GM21381 (cell line): ENCODE data around the gene LDLRAD3.

Experiments
- ATAC-seq: cut with Tn5 transposase; IDR thresholded peaks from one replicate; pipeline ENCODE4 v1.9.1; 2021; ENCODE audit warnings: mild to moderate bottlenecking, moderate library complexity; ENCODE audit not compliant: unreplicated experiment

Gene LDLRAD3

GRCh38 chr11:35953081-35953760, 9.4 kb downstream of the LDLRAD3 start:
- no peak for ATAC-seq

GRCh38 chr11:35954205-35954604, 10.3 kb downstream of the LDLRAD3 start:
- ATAC-seq, result no peak

- no peak for ATAC-seq
Measured at GRCh38 chr11:35955636-35956035, 11.8 kb downstream of the LDLRAD3 start.

GRCh38 chr11:35962369-35963138, 18.7 kb downstream of the LDLRAD3 start:
- ATAC-seq, result no peak

GRCh38 chr11:35963911-35964310, 20.0 kb downstream of the LDLRAD3 start:
- no peak for ATAC-seq

GRCh38 chr11:35964841-35965240, 21.0 kb downstream of the LDLRAD3 start:
- ATAC-seq, result no peak

GRCh38 chr11:35967042-35967441, 23.2 kb downstream of the LDLRAD3 start:
- no peak for ATAC-seq

GRCh38 chr11:35968386-35969088, 24.7 kb downstream of the LDLRAD3 start:
- no peak for ATAC-seq

- ATAC-seq, result no peak
Measured at GRCh38 chr11:35969089-35970042, 25.5 kb downstream of the LDLRAD3 start.

GRCh38 chr11:35970445-35970844, 26.6 kb downstream of the LDLRAD3 start:
- ATAC-seq, result no peak

GRCh38 chr11:35971841-35972422, 28.1 kb downstream of the LDLRAD3 start:
- ATAC-seq, result no peak

- no peak for ATAC-seq
Measured at GRCh38 chr11:35974882-35975589, 31.2 kb downstream of the LDLRAD3 start.

GRCh38 chr11:35976434-35976833, 32.6 kb downstream of the LDLRAD3 start:
- ATAC-seq, result no peak

GRCh38 chr11:35978183-35978582, 34.3 kb downstream of the LDLRAD3 start:
- ATAC-seq, result no peak

- no peak for ATAC-seq
Measured at GRCh38 chr11:35978891-35979290, 35.0 kb downstream of the LDLRAD3 start.

GRCh38 chr11:35980686-35981390, 37.0 kb downstream of the LDLRAD3 start:
- ATAC-seq, result no peak

GRCh38 chr11:35981581-35981980, 37.7 kb downstream of the LDLRAD3 start:
- no peak for ATAC-seq

- no peak for ATAC-seq
Measured at GRCh38 chr11:35982061-35982460, 38.2 kb downstream of the LDLRAD3 start.

- no peak for ATAC-seq
Measured at GRCh38 chr11:35983981-35984380, 40.1 kb downstream of the LDLRAD3 start.
